ENCODE data around the gene TRAM2. TPM values are rescaled to one million over a fixed set of nuclear protein-coding genes. Genes with fewer than 3 reads are reported as not detected.

The TRAM2 gene
- total RNA-seq, 2 experiments from 2014 or later = 7.1 to 7.6 TPM

DNA sequence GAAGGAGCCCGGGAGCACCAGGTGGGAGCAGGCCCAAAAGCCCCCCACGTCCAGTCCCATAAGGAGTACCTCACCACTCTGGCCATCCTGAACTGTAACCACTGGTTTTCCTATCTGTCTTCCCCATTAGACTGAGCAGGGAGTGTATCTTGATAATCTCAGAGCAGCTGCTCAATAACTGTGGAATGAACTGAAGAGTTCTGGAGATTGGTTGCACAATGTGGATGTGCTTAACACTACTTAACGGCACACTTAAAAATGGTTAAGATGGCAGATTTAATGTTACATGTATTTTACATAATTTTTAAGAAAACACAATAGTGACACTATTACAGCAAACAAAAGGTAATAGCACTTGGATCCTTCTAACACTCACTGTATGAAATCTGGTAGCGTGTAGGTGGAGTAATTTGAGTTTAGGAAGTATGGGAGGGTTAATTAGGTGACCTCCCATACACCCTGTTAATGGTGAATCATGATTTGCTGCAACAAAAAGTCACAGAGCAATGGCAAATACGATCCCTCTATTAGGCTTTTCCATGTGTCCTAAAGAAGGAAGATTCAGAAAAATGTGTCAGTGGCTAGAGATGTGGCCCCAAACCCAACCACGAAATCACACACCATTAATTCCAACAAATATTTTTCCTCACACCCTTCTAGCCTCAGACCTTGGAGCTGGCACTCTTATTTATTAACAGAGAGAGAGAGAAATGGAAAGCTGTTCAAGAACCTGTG, 18.4 kb downstream of the TRAM2 start:
- H3K27me3 ChIP-seq (ENCODE audit: control insufficient read depth in 1 of 2, insufficient read depth in 2 of 2, low read length in 2 of 2) = no peaks in the 10 kb centered on the region
- Mint-ChIP-seq H3K36me3 (ENCODE audit: low read depth) (peaks cover 3% of the 10 kb centered on the region), H3K27ac (no peak overlapping the region), H3K4me3 (no peak overlapping the region), H3K27me3 (no peaks in the 10 kb centered on the region), H3K9me3 (no peaks in the 10 kb centered on the region), H3K4me1 (ENCODE audit: low read depth) (peaks cover 32% of the 10 kb centered on the region)
- ChIA-PET POLR2A (no interaction called here), CTCF (no interaction called here)
- TF ChIP-seq, protein P1, sequence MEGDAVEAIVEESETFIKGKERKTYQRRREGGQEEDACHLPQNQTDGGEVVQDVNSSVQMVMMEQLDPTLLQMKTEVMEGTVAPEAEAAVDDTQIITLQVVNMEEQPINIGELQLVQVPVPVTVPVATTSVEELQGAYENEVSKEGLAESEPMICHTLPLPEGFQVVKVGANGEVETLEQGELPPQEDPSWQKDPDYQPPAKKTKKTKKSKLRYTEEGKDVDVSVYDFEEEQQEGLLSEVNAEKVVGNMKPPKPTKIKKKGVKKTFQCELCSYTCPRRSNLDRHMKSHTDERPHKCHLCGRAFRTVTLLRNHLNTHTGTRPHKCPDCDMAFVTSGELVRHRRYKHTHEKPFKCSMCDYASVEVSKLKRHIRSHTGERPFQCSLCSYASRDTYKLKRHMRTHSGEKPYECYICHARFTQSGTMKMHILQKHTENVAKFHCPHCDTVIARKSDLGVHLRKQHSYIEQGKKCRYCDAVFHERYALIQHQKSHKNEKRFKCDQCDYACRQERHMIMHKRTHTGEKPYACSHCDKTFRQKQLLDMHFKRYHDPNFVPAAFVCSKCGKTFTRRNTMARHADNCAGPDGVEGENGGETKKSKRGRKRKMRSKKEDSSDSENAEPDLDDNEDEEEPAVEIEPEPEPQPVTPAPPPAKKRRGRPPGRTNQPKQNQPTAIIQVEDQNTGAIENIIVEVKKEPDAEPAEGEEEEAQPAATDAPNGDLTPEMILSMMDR (IDR thresholded peaks at IDR 0.05) = no peak
- intact Hi-C loops (cut with DNase I, micrococcal nuclease) = no loop called here
- H3K9me3 ChIP-seq (ENCODE audit: control insufficient read depth in 1 of 2, insufficient read depth in 1 of 2, low read length in 2 of 2) = no peaks in the 10 kb centered on the region
- no peaks in the 10 kb centered on the region for H3K4me1 ChIP-seq (ENCODE audit: insufficient read depth, low read length)
- H3K27ac ChIP-seq (ENCODE audit: low read depth in 1 of 2, low read length in 2 of 2) = no peak overlapping the region
- ATAC-seq (ENCODE audit: poor library complexity) (no peak), DNase-seq (no peak)
- no peaks in the 10 kb centered on the region for H3K36me3 ChIP-seq (ENCODE audit: insufficient read depth, low read length)
- H3K4me3 ChIP-seq (ENCODE audit: low read length) = no peak overlapping the region

DNA sequence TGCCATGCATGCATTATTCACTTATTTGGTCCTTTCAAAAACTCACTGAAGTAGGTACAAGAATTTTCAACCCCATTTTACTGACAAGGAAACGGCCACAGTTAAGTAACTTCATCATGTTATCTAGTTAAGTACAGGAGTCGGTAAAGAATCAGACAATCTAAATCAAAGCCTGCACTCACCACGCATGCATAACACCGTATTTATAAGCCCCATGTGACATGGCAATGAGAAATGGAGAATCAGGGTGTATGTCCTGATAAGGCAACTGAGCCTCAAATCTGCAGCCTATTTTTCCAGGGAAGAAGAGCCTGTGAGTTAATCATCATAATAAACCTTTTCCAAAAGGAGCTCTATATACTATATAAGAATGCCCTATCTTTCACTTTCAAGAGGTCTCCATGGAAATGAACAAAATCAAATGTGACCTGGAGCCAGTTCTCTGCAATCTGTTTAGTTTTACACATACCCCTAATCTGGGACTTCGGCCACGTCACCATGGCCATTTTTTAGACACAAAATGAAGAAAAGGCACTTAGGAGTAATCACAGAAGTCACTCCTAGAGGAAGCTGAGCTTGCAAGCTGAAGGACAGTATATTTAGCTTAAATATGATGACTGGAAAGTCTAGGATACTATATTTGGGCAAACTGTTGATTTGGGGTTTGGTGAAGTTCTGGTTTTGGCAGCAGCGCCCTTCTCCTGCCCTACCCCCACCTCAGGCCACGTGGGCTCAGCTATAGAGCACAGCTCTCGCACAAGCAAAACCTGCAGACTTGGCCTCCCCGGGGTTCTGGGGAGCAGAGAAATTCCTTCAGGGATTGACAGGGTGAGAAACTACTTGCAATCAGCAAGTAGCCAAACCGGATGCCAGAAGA, 19.2 kb downstream of the TRAM2 start:
- TF ChIP-seq, protein P1 (IDR thresholded peaks at IDR 0.05) = no peak

DNA sequence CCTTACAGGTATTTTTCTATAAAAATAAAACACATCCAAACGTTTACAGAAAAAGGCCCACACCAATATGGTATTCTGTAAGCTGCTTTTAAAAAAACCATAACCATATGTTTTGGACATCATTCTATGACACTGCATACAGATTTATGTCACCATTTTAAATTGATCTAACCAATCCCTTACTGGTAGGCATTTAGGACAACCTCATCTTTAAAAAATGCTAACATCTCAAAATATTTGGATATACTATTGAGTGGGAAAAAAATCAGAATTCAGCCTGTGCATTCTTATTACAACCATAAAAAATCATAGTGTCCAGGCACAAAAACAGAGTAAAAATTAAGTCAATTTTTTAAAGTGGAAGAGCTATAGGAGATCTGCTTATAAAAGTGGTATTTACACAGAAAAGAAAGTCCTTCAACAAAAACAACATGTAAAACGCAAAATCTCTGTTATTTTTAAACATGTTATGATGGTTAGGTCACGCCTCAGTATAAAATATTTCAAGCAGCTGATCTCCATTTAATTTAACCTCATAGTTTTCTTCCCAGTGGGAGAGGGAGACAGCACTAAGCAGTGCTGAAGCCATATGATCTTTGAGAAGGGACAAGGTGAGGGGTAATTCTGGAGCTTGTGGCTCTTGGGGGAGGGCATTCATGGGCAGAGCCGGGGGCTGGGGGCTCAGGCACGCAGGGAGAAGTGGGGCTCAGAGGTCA, 21.2 kb downstream of the TRAM2 start:
- Mint-ChIP-seq H3K36me3 (ENCODE audit: low read depth) (no peaks in the 10 kb centered on the region), H3K27ac (no peak overlapping the region)
- ATAC-seq (ENCODE audit: poor library complexity) = no peak

More for the DNA sequence above, 19.2 kb downstream of the TRAM2 start:
- no peak overlapping the region for H3K4me3 ChIP-seq (ENCODE audit: low read length)
- ATAC-seq (ENCODE audit: poor library complexity) = no peak
- H3K36me3 ChIP-seq (ENCODE audit: insufficient read depth, low read length) = no peaks in the 10 kb centered on the region
- no peaks in the 10 kb centered on the region for H3K4me1 ChIP-seq (ENCODE audit: insufficient read depth, low read length)
- intact Hi-C loops (cut with DNase I, micrococcal nuclease) = no loop called here
- Mint-ChIP-seq H3K4me1 (ENCODE audit: low read depth) (peaks cover 33% of the 10 kb centered on the region), H3K27ac (no peak overlapping the region), H3K27me3 (no peaks in the 10 kb centered on the region), H3K4me3 (no peak overlapping the region), H3K9me3 (no peaks in the 10 kb centered on the region), H3K36me3 (ENCODE audit: low read depth) (peaks cover 3% of the 10 kb centered on the region)
- no peaks in the 10 kb centered on the region for H3K27me3 ChIP-seq (ENCODE audit: control insufficient read depth in 1 of 2, insufficient read depth in 2 of 2, low read length in 2 of 2)
- POLR2A ChIA-PET = no interaction called here
- no peak overlapping the region for H3K27ac ChIP-seq (ENCODE audit: low read depth in 1 of 2, low read length in 2 of 2)
- CTCF ChIA-PET = no interaction called here
- DNase-seq = no peak
- no peaks in the 10 kb centered on the region for H3K9me3 ChIP-seq (ENCODE audit: control insufficient read depth in 1 of 2, insufficient read depth in 1 of 2, low read length in 2 of 2)

More for the DNA sequence above, 21.2 kb downstream of the TRAM2 start:
- H3K36me3 ChIP-seq (ENCODE audit: insufficient read depth, low read length) = no peaks in the 10 kb centered on the region
- H3K9me3 ChIP-seq (ENCODE audit: control insufficient read depth in 1 of 2, insufficient read depth in 1 of 2, low read length in 2 of 2) = no peaks in the 10 kb centered on the region
- H3K27ac ChIP-seq (ENCODE audit: low read depth in 1 of 2, low read length in 2 of 2) = no peak overlapping the region
- intact Hi-C loops (cut with DNase I, micrococcal nuclease) = no loop called here
- no peak for DNase-seq
- no peak overlapping the region for H3K4me3 Mint-ChIP-seq
- H3K9me3 Mint-ChIP-seq = no peaks in the 10 kb centered on the region
- H3K4me1 Mint-ChIP-seq (ENCODE audit: low read depth) = peaks cover 29% of the 10 kb centered on the region
- TF ChIP-seq, protein P1 (IDR thresholded peaks at IDR 0.05) = no peak
- H3K4me1 ChIP-seq (ENCODE audit: insufficient read depth, low read length) = no peaks in the 10 kb centered on the region
- no peaks in the 10 kb centered on the region for H3K27me3 ChIP-seq (ENCODE audit: control insufficient read depth in 1 of 2, insufficient read depth in 2 of 2, low read length in 2 of 2)
- ChIA-PET CTCF (no interaction called here), POLR2A (no interaction called here)
- no peak overlapping the region for H3K4me3 ChIP-seq (ENCODE audit: low read length)
- no peaks in the 10 kb centered on the region for H3K27me3 Mint-ChIP-seq

All from CD4-positive, alpha-beta T cell (primary cell).